HG02623 (cell line): ENCODE data around the gene DYRK1A.
"Not testable (repeated sequence)": the region's sequence is repeated elsewhere in the genome, so short reads cannot be mapped to it uniquely, and the experiment has no call there.

Source experiments
- ATAC-seq: cut with Tn5 transposase; IDR thresholded peaks from one replicate; pipeline ENCODE4 v1.9.1; 2021; ENCODE audit warnings: moderate library complexity; ENCODE audit not compliant: unreplicated experiment

DYRK1A gene

GRCh38 chr21:37522641-37523295 is 156.2 kb downstream of the DYRK1A start:
- ATAC-seq = no peak

DNA sequence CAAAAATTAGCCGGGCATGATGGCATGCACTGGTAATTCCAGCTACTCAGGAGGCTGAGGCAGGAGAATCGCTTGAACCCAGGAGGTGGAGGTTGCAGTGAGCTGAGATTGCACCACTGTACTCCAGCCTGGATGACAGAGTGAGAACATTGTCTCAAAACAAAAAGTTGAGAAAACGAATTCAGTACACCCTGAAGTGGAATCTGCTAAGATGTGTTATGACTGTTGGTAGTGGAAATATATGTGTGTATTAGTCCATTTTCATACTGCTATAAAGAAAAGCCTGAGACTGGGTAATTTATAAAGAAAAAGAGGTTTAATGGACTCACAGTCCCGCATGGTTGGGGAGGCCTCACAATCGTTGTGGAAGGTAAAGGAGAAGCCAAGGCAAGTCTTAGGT is 158.4 kb downstream of the DYRK1A start:
- ATAC-seq = not testable (repeated sequence)

DNA sequence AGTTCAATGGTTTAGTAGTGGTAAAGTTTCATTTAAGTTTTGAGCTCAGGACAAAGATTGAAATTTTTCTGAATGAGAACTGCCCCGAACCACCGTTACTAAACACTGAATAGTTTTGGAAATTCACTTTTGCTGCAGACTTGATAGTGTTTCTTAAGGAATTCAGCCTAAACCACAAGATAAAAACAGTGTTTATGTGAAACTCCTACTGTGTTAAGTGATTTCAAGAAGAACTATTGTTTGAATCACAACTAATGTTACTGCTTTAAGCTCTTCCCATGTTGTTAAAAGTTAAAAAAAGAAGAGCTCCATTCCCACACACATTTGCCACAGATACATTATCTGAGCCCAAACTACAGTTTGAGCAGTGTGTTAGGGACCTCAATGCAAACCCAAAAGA is 159.2 kb downstream of the DYRK1A start:
- ATAC-seq = no peak

GRCh38 chr21:37527103-37527502 is 160.5 kb downstream of the DYRK1A start:
- no peak for ATAC-seq

DNA sequence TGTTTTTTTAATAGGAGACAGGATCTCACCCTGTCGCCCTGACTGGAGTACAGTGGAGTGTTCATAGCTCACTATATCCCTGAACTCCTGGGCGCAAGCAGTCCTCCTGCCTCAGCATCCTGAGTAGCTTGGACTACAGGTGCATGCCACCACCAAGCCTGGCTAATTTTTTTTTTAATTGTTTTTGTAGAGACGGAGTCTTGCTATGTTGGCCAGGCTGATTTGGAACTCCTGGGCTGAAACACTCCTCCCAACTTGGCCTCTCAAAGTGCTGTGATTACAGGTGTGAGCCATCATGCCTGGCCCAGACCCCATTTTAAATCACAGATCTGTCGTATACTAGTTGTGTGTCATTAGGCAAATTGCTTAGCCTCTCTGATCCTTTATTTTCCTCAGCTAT is 161.1 kb downstream of the DYRK1A start:
- no peak for ATAC-seq

GRCh38 chr21:37528150-37528937 is 161.8 kb downstream of the DYRK1A start:
- no peak for ATAC-seq

- ATAC-seq = no peak
Measured at GRCh38 chr21:37529649-37530048, 163.1 kb downstream of the DYRK1A start.

- no peak for ATAC-seq
Measured at GRCh38 chr21:37530901-37531351, 164.4 kb downstream of the DYRK1A start.

DNA sequence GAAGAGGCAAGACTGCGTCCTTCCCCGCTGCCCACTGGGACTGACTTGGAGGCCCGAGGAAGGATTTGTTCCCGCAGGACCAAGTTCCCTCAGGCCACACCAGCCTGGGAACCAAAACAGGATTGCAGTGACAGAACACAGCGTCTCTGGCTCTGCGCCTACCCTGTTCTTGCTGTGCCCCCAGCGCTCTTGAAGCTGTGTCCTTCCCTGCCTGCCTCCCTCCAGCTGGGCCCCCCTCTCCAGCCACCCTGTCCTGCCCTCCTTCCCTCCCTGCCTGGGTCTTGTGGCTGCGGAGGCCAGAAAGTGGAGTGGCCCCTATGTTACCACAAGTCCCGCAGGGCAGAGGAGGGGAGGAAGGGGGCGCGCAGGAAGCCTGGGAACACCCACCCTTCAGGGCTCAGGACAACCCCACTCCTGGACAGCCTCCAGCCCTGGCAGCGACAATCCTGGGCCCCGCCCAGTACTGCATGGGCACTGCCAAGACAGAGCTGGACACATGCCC is 164.9 kb downstream of the DYRK1A start:
- no peak for ATAC-seq

DNA sequence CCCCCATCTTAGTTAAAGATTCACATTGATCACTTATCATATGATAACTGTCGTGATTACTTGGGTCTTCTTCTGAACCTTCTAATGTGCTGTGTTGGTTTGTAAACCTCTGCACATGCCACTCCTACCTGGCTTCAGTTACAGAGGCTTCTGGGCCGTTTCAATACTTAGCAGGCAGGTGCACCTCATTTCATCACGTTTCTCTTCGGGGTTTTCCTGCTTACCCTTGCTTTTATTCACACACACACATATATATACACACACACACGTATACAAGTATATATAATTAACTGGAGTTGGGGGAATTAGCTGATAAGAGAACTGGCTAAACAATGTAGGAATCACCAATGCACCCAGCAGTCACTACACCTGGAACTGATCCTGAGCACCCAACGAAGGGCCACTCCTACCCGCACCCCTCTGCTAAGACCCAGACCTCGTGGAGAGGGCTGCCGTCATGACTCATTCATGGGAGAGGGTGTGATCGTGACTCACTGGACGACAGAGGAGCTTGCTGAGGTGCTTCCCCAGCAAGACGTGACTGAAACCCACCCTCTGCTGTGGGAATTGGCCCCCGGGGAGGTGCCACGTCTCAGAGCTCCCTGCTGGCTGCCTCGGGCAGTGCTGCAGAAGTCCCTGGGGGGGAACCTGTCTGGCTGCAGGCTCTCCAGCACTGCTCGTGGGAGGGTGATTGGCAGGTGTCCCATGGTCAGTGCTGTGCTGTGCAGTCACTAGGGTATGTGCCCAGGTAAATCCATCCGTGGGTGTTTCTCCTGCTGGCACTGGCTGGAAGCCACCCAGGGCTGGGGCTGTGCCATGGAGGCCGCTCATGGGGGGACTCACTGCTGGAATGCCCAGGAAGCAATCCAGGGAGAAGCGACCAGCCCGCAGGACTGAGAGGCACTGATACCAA is 166.6 kb downstream of the DYRK1A start:
- ATAC-seq = no peak

DNA sequence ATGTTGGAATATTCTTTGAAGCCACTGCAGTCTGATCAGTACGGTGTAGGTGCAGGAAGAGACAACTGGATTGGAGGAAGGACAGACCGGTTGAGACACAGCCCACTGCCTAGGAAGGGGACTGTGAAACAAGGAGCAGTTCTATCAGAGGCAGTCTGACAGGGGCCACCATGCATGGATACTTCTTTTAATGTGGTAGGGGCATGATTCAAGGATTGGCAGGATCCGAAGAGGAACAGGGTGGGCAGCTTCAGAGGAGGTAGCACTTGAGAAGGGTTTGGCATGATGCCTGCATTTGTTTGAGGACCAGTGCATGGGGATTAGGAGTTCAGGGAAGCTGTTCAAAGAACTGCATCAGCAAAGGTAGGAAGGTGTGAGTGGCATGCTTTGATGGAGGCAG is 167.9 kb downstream of the DYRK1A start:
- no peak for ATAC-seq

DNA sequence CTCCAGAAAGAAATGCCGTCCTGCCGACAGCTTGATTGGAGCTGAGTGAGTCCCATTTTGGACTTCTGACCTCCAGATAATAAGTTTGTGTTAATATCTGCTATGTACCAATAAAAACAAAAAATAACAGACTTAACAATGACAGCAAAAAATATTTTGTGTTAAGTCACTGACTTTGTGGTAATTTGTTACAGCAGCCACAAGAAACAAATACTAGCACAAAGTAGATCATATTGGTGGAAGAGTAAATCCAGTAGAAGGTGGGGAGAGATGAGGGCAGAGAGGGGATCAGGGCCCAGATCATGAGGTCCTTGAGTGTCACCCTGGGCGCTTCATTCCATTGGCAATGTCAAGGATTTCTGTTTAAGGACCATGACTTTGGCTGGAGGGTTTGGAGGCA is 168.6 kb downstream of the DYRK1A start:
- ATAC-seq = no peak

GRCh38 chr21:37535672-37536071 is 169.1 kb downstream of the DYRK1A start:
- ATAC-seq = no peak

DNA sequence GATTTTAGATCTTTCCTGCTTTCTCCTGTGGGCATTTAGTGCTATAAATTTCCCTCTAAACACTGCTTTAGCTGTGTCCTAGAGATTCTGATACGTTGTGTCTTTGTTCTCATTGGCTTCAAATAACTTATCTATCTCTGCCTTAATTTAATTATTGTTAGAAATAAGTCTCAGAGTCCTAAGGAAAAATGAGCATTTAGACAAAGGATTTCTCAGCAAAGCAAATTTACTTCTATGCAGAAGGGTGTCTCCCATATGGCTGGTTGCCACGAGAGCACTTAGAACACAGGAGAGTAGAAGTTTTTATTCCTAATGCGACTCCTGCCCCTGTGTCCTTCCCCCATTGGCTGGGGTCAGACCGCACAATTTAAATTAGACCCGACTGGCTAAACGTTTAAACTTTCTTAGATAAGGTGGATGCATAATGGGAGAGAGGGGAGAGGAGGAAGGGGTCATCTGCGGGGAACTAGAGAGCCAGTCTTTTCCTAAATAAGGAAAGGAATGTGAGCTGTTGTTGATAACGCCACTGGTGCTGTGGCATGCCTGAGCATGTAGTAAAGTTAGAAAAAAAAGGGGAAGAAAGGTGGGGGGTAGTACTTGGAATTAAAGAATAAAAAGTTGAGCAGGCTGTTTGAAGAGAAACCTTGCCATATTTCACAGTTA is 170.2 kb downstream of the DYRK1A start:
- no peak for ATAC-seq

DNA sequence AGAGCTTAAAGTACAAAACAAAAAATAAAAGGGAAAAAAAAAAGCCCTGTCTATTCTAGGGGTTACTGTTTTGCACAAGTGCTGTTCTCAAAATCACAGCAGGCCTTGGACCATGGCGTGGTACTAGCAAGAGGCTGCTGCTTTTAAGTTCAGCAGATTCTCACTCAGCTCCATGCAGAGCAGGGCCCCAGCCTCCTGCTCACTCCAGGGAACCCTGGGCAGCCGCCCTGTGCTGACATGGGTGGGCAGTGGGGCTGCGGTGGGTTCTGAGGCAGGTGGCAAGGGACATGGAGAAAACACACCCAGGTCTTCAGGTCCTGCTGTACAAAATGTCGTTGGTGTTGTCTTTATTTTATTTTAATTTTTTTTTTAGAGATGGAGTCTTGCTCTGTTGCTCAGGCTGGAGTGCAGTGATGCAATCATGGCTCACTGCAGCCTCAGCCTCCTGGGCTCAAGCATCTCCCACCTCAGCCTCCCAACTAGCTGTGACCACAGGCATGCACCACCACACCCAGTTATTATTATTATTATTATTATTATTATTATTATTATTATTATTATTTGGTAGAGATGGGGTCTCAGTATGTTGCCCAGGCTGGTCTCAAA is 170.9 kb downstream of the DYRK1A start:
- ATAC-seq = no peak

DNA sequence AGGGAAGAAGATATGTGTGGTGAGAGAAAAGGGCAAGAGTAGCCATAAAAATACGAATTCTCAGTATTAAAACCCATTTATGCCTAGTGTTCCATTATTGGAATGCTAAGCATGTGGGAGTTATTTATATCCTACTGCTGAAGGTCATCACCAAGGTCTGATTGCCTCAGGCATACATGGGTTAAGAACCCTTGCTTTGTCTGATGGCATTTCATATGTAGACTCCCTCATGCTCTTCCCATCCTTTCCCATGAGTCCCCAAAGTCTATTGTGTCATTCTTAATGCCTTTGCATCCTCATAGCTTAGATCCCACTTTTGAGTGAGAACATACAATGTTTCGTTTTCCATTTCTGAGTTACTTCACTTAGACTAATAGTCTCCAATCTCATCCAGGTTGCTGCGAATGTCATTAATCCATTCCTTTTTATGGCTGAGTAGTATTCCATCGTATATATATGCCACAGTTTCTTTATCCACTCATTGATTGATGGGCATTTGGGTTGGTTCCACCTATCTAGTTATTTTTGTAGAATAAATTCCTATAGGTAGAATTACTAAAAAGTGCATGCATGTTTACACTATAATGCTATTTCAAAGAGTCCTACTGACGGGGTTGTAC is 172.5 kb downstream of the DYRK1A start:
- ATAC-seq = no peak

DNA sequence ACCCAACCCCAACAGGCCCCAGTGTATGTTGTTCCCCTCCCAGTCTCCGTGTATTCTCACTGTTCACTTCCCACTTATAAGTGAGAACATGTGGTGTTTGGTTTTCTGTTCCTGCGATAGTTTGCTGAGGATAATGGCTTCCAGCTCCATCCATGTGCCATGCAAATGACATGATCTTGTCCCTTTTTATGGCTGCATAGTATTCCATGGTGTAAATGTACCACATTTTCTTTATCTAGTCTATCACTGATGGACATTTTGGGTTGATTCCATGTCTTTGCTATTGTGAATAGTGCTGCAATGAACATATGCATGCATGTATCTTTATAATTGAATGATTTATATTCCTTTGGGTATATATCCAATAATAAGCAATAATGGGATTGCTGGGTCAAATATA is 174.6 kb downstream of the DYRK1A start:
- not testable (repeated sequence) for ATAC-seq

- ATAC-seq = no peak
Measured at GRCh38 chr21:37542512-37542911, 175.9 kb downstream of the DYRK1A start.

DNA sequence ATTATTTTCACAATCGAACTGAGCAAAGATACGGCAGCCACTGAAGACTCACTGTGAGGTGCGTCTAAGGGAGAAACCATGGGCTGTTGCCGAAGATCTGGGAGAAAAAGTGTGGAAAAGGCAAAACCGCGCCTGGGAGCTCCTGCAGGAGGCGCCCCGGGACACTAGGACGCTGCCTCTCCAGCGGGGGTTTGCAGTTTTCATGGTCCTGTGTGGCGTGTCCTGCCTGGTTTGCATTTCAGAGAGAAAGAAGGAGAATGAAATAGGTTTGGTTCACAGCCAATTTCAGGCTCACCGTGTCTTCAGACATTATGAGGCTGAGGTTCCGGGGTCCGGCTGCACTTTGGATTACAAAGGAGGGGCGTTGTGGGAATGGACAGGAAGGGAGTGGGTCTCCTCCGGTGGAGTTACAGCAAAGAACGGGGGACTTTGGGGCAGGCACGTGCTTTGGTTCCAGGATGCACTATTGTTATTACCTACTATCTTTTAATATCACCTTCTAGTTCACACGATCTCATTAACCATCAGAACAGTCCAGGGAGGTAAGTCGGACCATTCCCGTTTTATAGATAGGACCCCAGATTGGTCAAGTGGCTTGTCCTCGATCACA is 179.8 kb downstream of the DYRK1A start:
- ATAC-seq = no peak
